A549 (cell line): Measurements from ENCODE around the gene GRK1. TPM values are rescaled to one million over a fixed set of nuclear protein-coding genes. Genes with fewer than 3 reads are reported as not detected.
"Not testable (repeated sequence)": the region's sequence is repeated elsewhere in the genome, so short reads cannot be mapped to it uniquely, and the experiment has no call there.

Source experiments
- ATAC-seq, 2 experiments: fragments of 200-7000 bp in 1 of 2; fragments of >200 bp in 1 of 2; cut with Nextera tagmentation in 1 of 2; cut with Tn5 transposase in 1 of 2; 3 replicates each; pipeline versions ENCODE4 v1.8.0 to v1.9.1; 2018 to 2020; ENCODE audit warnings: mild to moderate bottlenecking in 1 of 2, moderate library complexity in 1 of 2
- CTCF ChIA-PET: fragments of 300-600 bp; sonication (Branson Sonifier 250); formaldehyde crosslinking; extraction: SDS; loops from one replicate; lab custom pipeline; 2021; ENCODE audit warnings: antibody characterized with exemption, inconsistent platforms; lab: Yijun Ruan, JAX
- POLR2A ChIA-PET: fragments of 350-600 bp; formaldehyde crosslinking; extraction: SDS; loops from one replicate; lab custom pipeline; 2021; ENCODE audit warnings: antibody characterized with exemption, inconsistent platforms; lab: Yijun Ruan, JAX
- DNase-seq, 2 experiments: peaks; one replicate each; pipeline versions ENCODE4 v3.0.0 to v3.0.0-alpha.2; 2011 to 2016; ENCODE audit warnings: low read depth in 1 of 2, low spot score in 1 of 2
- FAIRE-seq: peaks from 2 replicates; lab custom pipeline; 2011; peaks lifted over from hg19 to GRCh38; lab: Jason Lieb, UNC
- H3K27ac ChIP-seq, 2 experiments: fragments of >200 bp; sonication (Bioruptor Twin); formaldehyde crosslinking; 3 replicates each; pipeline ENCODE4 v1.5.1; 2016 to 2017
- H3K4me1 ChIP-seq: fragments of >200 bp; sonication (Bioruptor Twin); formaldehyde crosslinking; 3 replicates; pipeline ENCODE4 v1.6.1; 2016
- H3K4me2 ChIP-seq: fragments of >200 bp; sonication (Bioruptor Twin); formaldehyde crosslinking; 3 replicates; pipeline ENCODE4 v1.6.1; 2016
- H3K4me3 ChIP-seq: fragments of >200 bp; sonication (Bioruptor Twin); formaldehyde crosslinking; 3 replicates; pipeline ENCODE4 v1.5.1; 2016
- H3K9me3 ChIP-seq: fragments of >200 bp; sonication (Bioruptor Twin); formaldehyde crosslinking; 3 replicates; pipeline ENCODE4 v1.6.1; 2016
- CHD4 ChIP-seq: fragments of 200-600 bp; sonication (generic); IDR thresholded peaks from 2 replicates; pipeline ENCODE4 v1.6.1; 2016; ENCODE audit warnings: antibody characterized with exemption, mild to moderate bottlenecking, borderline replicate concordance
- CTCF ChIP-seq: fragments of >200 bp; sonication (Bioruptor Twin); formaldehyde crosslinking; IDR thresholded peaks from 3 replicates; pipeline ENCODE4 v1.5.1; 2016
- EP300 ChIP-seq, 2 experiments: fragments of >200 bp; sonication (Bioruptor Twin); formaldehyde crosslinking; IDR thresholded peaks; 2 replicates in 1 of 2; 3 replicates in 1 of 2; pipeline ENCODE4 v1.6.1; 2016 to 2017
- FOSB ChIP-seq: fragments of 250-450 bp; sonication (Bioruptor Pico); IDR thresholded peaks from 2 replicates; pipeline ENCODE4 v1.5.0; 2020; ENCODE audit warnings: mild to moderate bottlenecking, moderate library complexity
- HES2 ChIP-seq: fragments of >200 bp; sonication (Bioruptor Twin); formaldehyde crosslinking; IDR thresholded peaks from 2 replicates; pipeline ENCODE4 v1.6.1; 2016
- MAZ ChIP-seq: fragments of 150-350 bp; IDR thresholded peaks from 2 replicates; pipeline ENCODE4 v1.6.1; 2014; ENCODE audit warnings: antibody characterized with exemption, low read depth, low read length, borderline replicate concordance
- MYC ChIP-seq: IDR thresholded peaks from 2 replicates; pipeline ENCODE4 v1.6.1; 2012; ENCODE audit warnings: mild to moderate bottlenecking, inconsistent platforms, low read length, improper control_type of control experiment, borderline replicate concordance
- NPAS2 ChIP-seq: fragments of 250-450 bp; sonication (Bioruptor Pico); IDR thresholded peaks from 2 replicates; pipeline ENCODE4 v1.8.0; 2022; ENCODE audit warnings: mild to moderate bottlenecking, moderate library complexity, borderline replicate concordance
- NR3C1 ChIP-seq: fragments of >200 bp; sonication (Bioruptor Twin); formaldehyde crosslinking; IDR thresholded peaks from 3 replicates; pipeline ENCODE4 v1.6.1; 2017
- PBX3 ChIP-seq: IDR thresholded peaks from 2 replicates; pipeline ENCODE4 v1.6.1; 2012
- RAD21 ChIP-seq, 2 experiments: fragments of >200 bp in 1 of 2; sonication (Bioruptor Twin) in 1 of 2; formaldehyde crosslinking in 1 of 2; IDR thresholded peaks in 1 of 2; conservative IDR thresholded peaks in 1 of 2; 2 replicates in 1 of 2; 3 replicates in 1 of 2; pipeline ENCODE4 v1.6.1; 2012 to 2018; ENCODE audit warnings: inconsistent platforms in 1 of 2
- RARB ChIP-seq: fragments of 250-450 bp; sonication (Bioruptor Pico); IDR thresholded peaks from 2 replicates; pipeline ENCODE4 v1.8.0; 2021; ENCODE audit warnings: mild to moderate bottlenecking, moderate library complexity
- REST ChIP-seq: fragments of 200-600 bp; sonication (generic); IDR thresholded peaks from 2 replicates; pipeline ENCODE4 v1.6.1; 2016; ENCODE audit warnings: antibody characterized with exemption, mild to moderate bottlenecking, moderate library complexity
- SMC3 ChIP-seq: fragments of >200 bp; sonication (Bioruptor Twin); formaldehyde crosslinking; IDR thresholded peaks from 3 replicates; pipeline ENCODE4 v1.6.1; 2018; ENCODE audit warnings: inconsistent platforms
- SREBF2 ChIP-seq: fragments of 450-650 bp; IDR thresholded peaks from 2 replicates; pipeline ENCODE4 v1.6.1; 2014; ENCODE audit warnings: mild to moderate bottlenecking, moderate library complexity
- TP53 ChIP-seq: fragments of 250-450 bp; sonication (Bioruptor Pico); IDR thresholded peaks from 2 replicates; pipeline ENCODE4 v1.5.0; 2021; ENCODE audit warnings: mild to moderate bottlenecking, moderate library complexity
- WGBS: methylation state at CpG from one replicate; pipeline ENCODE4 v1.1.6; 2017; ENCODE audit errors: missing lambda C conversion rate; 5-methylcytosine and 5-hydroxymethylcytosine counted together
- polyA plus RNA-seq, 4 experiments: library from polyadenylated mRNA; depleted of rRNA in 3 of 4; stranded (reverse); fragments of >200 nt; fragmentation: RNase III in 1 of 4; extraction: RNeasy Plus Mini Kit Qiagen cat#74134 plus additional on column Dnase treatment in 1 of 4; gene quantifications; 2 replicates in 3 of 4; 3 replicates in 1 of 4; pipeline ENCODE4 v1.2.3, GENCODE V29; 2011 to 2017

GRK1 gene
- polyA plus RNA-seq, 2 of the 4 experiments (the other 2 are of a cell fraction), result not detected

GRCh38 chr13:113620036-113620796, 46.8 kb upstream of the GRK1 start:
- FAIRE-seq (no peak), ATAC-seq (no peak), DNase-seq (no peak)
- ChIA-PET POLR2A (no interaction called here), CTCF (interaction anchor here (0.8 to 1.1 kb wide), 2 partner anchors 31 to 601 kb away, joined by 3 read pairs; no protein-coding TSS in a partner anchor)
- Histone ChIP-seq H3K4me1 (no peaks in the 10 kb centered on the region), H3K4me3 (no peak overlapping the region), H3K9me3 (no peaks in the 10 kb centered on the region), H3K27ac (no peak overlapping the region), H3K4me2 (no peak overlapping the region)
- no peak for TF ChIP-seq SREBF2
- no peak for TF ChIP-seq EP300 (IDR thresholded peaks at IDR 0.05)
- TF ChIP-seq NR3C1, result no peak
- no peak for TF ChIP-seq NPAS2 (CRISPR knock-in tag)
- no peak for TF ChIP-seq HES2
- no peak for TF ChIP-seq CHD4
- no peak for TF ChIP-seq TP53
- no peak for TF ChIP-seq RARB
- TF ChIP-seq MAZ, result no peak
- TF ChIP-seq REST, result no peak
- TF ChIP-seq SMC3, result no peak
- 80% methylated on average over 14 of the region's 15 CpGs for WGBS

GRCh38 chr13:113621046-113621445, 46.0 kb upstream of the GRK1 start:
- H3K4me3 ChIP-seq, result no peak overlapping the region
- no peak overlapping the region for H3K4me2 ChIP-seq
- ATAC-seq, result no peak; a peak in 1 of 6 replicates
- no peak overlapping the region for H3K27ac ChIP-seq
- CTCF ChIA-PET, result interaction anchor here (0.8 to 1.5 kb wide), 3 partner anchors 30 to 600 kb away, joined by 3 read pairs; no protein-coding TSS in a partner anchor
- no peaks in the 10 kb centered on the region for H3K9me3 ChIP-seq
- POLR2A ChIA-PET, result no interaction called here
- WGBS, result 86% methylated on average over 15 of the region's 15 CpGs
- no peak for FAIRE-seq
- TF ChIP-seq PBX3, result no peak
- no peak for TF ChIP-seq RAD21 (conservative IDR thresholded peaks at IDR 0.05 in 1 of 2, IDR thresholded peaks at IDR 0.05 in 1 of 2)
- TF ChIP-seq MYC, result no peak
- TF ChIP-seq FOSB (CRISPR knock-in tag), result no peak
- TF ChIP-seq, all 56 proteins: peak for 0
- DNase-seq, result no peak
- H3K4me1 ChIP-seq, result no peaks in the 10 kb centered on the region

GRCh38 chr13:113621498-113621897, 45.5 kb upstream of the GRK1 start:
- H3K9me3 ChIP-seq, H3K4me3 ChIP-seq, H3K4me2 ChIP-seq, H3K4me1 ChIP-seq, H3K27ac ChIP-seq, POLR2A ChIA-PET, FAIRE-seq: not testable (repeated sequence)
- CTCF ChIA-PET, result interaction anchor here (1.1 to 1.5 kb wide), 2 partner anchors 29 to 43 kb away, joined by 3 read pairs; no protein-coding TSS in a partner anchor
- DNase-seq (peak in 1 of 2 experiments; percentile 28), ATAC-seq (peak in 1 of 2 experiments; percentile 61; a peak in 2 of 6 replicates)
- WGBS, result 43% methylated on average over 13 of the region's 13 CpGs
- TF ChIP-seq CTCF, result peak; percentile 42
- peak; percentile 45 to 47; a peak in 4 of 5 replicates for TF ChIP-seq RAD21 (conservative IDR thresholded peaks at IDR 0.05 in 1 of 2, IDR thresholded peaks at IDR 0.05 in 1 of 2)

GRCh38 chr13:113621986-113622550, 45.0 kb upstream of the GRK1 start:
- CTCF ChIA-PET, result interaction anchor here (1.5 kb wide), 1 partner anchor 42 kb away, joined by 3 read pairs; no protein-coding TSS in a partner anchor
- ATAC-seq, result not testable (repeated sequence)
- WGBS, result 96% methylated on average over 20 of the region's 20 CpGs

More at GRCh38 chr13:113621986-113622550, 45.0 kb upstream of the GRK1 start:
- H3K9me3 ChIP-seq, H3K4me3 ChIP-seq, POLR2A ChIA-PET, FAIRE-seq, H3K4me2 ChIP-seq, H3K4me1 ChIP-seq, DNase-seq, H3K27ac ChIP-seq: not testable (repeated sequence)
